ENCODE data around the gene ERF.

ERF gene

GRCh38 chr19:42234364-42234763, 20.6 kb downstream of the ERF start:
- DNase-seq = no peak

- DNase-seq = no peak
Measured at GRCh38 chr19:42233678-42234292, 21.1 kb downstream of the ERF start.

GRCh38 chr19:42233106-42233505, 21.8 kb downstream of the ERF start:
- DNase-seq = no peak

GRCh38 chr19:42232435-42232834, 22.5 kb downstream of the ERF start:
- no peak for DNase-seq

GRCh38 chr19:42230571-42230970, 24.4 kb downstream of the ERF start:
- DNase-seq = no peak

GRCh38 chr19:42229855-42230351, 25.0 kb downstream of the ERF start:
- no peak for DNase-seq

- no peak for DNase-seq
Measured at GRCh38 chr19:42229301-42229854, 25.6 kb downstream of the ERF start.

GRCh38 chr19:42228641-42229040, 26.3 kb downstream of the ERF start:
- DNase-seq = no peak

DNA sequence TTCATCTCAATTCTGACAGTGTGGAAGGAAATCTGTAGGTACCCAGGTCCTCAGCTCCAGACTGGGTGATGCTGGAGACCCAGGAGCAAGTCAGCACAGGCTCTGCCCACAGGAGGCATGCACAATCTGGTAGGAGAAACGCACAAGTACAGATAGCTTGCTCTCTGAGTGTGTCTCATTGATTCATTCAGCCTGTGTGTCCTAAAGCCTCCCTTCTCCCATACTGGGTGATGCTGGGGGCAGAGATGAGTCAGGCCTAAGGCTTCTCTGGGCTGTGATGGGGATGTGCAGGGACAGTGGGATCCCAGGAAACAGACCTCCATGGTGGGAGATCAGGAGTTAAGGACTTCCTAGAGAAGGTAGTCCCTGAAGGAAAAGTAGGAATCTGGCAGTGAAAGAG, 28.0 kb downstream of the ERF start:
- no peak for DNase-seq

DNA sequence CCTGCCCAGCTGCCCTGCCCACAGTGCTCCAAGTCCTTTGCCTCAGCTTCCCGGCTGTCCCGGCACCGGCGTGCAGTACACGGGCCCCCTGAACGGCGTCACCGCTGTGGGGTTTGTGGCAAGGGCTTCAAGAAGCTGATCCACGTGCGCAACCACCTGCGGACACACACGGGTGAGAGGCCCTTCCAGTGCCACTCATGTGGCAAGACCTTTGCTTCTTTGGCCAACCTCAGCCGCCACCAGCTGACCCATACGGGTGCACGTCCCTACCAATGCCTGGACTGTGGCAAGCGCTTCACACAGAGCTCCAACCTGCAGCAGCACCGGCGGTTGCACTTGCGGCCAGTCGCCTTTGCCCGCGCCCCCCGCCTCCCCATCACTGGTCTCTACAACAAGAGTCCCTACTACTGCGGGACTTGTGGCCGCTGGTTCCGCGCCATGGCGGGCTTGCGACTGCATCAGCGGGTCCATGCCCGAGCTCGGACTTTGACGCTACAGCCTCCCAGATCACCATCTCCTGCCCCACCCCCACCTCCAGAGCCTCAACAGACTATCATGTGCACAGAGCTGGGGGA, 29.1 kb downstream of the ERF start:
- DNase-seq = no peak

DNA sequence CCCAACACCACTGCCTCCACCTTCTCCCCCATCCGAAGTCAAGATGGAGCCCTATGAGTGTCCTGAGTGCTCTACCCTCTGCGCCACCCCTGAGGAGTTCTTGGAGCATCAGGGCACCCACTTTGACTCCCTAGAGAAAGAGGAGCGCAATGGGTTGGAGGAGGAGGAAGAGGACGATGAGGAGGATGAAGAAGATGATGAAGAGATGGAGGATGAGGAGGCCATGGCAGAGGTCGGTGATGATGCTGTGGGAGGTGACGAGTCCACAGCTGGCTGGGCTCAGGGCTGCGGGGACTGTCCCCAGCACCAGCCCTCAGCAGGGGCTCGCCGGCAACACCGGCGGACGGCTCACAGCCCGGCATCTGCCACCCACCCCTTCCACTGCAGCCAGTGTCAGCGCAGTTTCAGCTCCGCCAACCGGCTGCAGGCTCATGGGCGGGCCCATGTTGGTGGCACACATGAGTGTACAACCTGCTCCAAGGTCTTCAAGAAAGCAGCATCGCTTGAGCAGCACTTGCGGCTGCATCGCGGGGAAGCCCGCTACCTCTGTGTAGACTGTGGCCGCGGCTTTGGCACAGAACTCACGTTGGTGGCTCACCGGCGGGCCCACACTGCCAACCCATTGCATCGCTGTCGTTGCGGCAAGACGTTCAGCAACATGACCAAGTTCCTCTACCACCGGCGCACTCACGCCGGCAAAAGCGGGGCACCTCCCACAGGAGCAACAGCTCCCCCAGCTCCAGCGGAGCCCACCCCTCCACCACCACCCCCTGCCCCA, 29.8 kb downstream of the ERF start:
- DNase-seq = no peak

- DNase-seq = no peak
Measured at GRCh38 chr19:42220751-42221097, 34.2 kb downstream of the ERF start.

DNA sequence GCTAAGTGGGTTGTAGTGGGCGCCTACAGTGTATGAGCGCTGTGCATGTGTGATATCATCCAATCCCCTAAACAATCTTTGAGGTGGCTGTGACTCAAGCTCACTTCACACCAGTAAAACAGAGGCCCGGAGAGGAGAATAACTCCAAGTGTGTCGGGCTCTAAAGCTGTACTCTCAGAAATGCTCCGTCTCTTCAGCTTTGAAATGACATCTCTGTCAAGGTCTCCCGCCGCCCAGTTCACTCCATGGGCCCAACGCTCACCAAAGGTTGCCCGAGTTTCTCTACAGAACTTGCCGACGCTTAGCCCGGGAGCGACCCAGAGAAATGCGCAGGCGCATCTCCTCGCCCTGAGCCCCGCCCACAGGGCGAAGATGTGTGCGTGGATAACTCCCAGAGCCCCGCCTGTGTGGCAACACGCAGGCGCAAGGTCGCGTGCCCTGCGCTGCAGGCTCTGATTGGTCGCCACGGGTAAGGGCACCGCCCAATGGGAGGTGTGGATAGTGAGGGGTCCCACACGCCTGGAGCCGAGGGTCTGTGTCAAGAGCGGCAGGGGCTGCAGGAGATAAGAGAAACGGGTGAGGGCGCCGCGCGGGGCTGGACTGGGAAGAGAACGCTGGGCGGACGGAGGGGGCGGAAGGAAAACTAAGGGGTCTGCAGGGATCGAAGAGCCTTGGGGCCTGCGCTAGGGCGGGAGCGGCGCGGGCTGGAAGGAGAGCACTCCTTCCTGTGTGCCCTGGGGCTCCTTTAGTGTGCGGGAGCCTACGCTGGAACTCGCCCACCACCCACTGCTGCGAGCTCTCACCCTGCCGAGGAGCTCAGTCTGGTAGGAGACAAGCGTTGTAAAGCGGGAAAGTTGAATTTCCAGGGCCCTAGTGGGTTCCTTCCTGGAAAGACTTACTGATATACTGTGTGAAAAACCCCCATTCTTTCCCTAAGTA, 34.8 kb downstream of the ERF start, which contains the start of gene ZNF526:
ZNF526 (plus strand) TSS at position 501 of the 939 bp plus-strand sequence. CDS start 4,092 bp downstream, outside the sequence.
- DNase-seq = peak; percentile 98

DNA sequence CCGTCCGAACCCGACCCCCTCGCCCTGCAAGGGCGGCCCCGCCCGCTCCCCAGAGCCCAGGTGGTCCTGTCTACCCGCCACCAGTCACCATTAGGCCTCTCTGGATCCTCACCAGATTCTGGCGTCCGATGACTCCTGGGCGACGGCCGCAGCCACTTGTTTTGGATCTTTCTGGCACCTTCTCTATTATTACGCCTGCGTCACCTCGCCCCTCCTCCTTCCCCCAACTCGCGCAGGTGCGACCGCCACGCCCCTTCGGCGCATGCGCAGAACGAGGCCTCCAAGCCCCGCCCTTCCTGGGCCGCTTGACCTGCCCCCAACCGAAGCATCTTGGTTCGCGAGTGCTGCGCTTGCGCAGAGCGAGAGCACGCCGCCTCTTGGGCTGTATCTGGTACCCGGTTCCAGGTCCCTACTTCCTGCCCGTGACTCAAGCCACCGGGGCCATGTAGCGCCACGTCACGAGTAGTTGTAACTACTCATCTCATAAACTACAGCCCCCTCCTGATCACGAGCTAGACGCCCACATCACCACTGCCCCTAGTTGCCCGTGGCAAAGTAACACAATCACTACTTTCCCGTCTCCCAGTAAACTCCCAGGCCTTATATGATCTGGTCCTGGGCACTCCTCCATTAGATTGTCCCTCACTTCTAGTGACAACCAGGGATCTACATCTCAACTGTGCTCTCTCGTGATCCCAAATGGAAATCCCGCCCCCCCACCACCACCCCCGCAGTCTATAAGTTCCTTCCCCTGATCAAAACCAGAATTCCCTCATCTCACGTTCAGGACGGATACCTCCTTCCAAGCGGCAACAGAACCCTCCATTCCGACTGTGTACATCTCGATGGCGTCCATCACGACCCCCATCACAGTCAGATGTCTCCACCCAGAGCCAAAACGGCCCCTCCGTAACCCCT, 37.1 kb downstream of the ERF start, which contains the start of gene DEDD2:
DEDD2 (minus strand) TSS at position 158 of the 918 bp plus-strand sequence. CDS start 670 bp downstream, outside the sequence.
- DNase-seq = peak; percentile 99

- peak; percentile 51 for DNase-seq
Measured at GRCh38 chr19:42216653-42217519, 38.0 kb downstream of the ERF start.

DNA sequence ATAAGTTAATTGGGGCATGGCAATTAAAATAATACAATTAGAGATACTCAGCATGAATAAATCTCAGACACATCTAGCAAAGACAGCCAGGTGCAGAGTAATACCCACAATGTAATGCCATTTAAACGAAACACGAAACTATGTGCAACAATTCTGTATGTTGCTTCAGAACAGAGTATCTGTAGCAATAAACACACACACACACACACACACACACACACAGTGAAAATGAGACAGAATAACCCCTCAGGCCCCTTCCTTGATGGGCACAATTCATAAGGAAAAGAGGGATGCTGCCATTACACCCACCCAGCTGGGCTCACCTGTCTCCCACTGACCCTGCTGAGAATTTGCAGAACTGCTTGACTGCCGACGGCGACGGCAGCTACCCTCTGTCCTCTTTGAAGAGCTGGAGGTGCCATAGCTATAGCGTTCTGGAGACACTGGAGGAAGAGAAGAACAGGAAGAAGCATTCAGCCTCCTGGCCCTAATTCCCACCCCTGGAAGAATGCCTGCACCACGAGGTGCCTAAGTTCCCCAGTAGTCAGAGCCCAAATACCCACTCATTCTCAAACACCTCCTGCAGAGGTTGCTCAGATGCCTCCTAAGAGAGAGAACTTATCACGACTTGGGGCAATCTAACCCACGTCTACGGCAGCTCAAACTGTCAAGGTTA, 40.0 kb downstream of the ERF start:
- no peak for DNase-seq

DNA sequence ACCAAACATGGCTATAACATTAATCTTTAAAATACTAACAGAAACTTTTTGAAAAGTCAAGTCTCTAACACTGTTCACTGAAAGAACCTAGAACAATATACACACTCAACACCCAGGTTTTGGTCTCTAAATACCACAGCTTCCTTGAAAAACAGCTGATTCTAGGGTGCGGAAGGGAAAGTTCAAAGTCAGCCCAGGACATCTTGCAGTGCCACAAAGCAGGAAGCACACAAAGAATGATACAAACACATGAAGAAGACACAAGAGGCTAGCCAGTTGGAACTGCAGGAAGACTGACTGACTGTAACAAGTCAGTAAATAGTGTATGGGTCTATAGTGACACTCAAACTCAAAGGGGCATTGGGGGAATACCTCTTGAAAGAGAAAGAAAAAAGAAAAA, 42.0 kb downstream of the ERF start:
- no peak for DNase-seq

GRCh38 chr19:42208612-42209011, 46.3 kb downstream of the ERF start:
- no peak for DNase-seq

DNA sequence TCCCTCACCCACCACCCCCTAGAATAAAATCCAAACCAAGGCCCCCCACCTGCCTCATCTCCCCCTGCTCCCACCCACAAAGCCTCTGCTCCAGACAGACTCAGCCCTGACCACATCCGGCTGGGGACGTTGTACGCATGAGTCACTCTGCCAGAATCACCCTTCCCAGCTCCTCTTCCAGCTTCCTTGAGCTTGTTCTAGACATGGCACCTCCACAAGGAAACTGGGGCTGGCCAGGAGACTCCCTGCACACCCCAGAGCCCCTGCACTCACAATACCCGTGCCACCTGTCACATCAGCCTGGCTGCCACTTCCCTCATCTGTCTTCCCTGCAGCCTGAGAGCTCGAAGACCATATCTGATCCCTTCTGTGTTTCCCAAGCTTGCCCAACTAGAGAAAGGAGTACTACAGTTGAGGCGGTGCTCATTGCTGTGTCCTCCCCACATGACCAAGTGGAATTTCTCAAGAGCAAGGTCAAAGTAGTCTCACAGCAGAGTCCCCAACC, 47.1 kb downstream of the ERF start:
- DNase-seq = no peak

Data from stimulated activated CD4-positive, alpha-beta T cell treated with anti-CD3 and anti-CD28 coated beads, Interleukin-15, amount 100 ng/mL, for 24 hours (primary cell).